H1 (cell line): ENCODE measurements around the gene SHISA7.
A peak's percentile ranks its signal among the peaks of the same experiment; 100 is the strongest.

Experiments
- CEBPB ChIP-seq: IDR thresholded peaks from 2 replicates; pipeline ENCODE4 v1.6.1; 2012; ENCODE audit warnings: low read depth, low read length
- CREB1 ChIP-seq: IDR thresholded peaks from 2 replicates; pipeline ENCODE4 v1.6.1; 2012; ENCODE audit warnings: inconsistent platforms
- EP300 ChIP-seq, 2 experiments: IDR thresholded peaks; 1 replicate in 1 of 2; 2 replicates in 1 of 2; pipeline ENCODE4 v1.6.1; 2011 to 2012; ENCODE audit warnings: low read depth in 2 of 2, low read length in 2 of 2, mild to moderate bottlenecking in 2 of 2, borderline replicate concordance in 1 of 2, inconsistent platforms in 1 of 2, moderate library complexity in 1 of 2
- EZH2 ChIP-seq: fragments of 200-600 bp; sonication (generic); IDR thresholded peaks from 2 replicates; pipeline ENCODE4 v1.7.1; 2012; ENCODE audit warnings: low read depth, mild to moderate bottlenecking, moderate library complexity, low read length, inconsistent platforms; ENCODE audit not compliant: severe bottlenecking
- HDAC2 ChIP-seq, 2 experiments: fragments of 300-600 bp in 1 of 2; sonication (generic) in 1 of 2; IDR thresholded peaks; 2 replicates each; pipeline ENCODE4 v1.6.1; 2011 to 2012; ENCODE audit warnings: low read depth in 2 of 2, low read length in 2 of 2, mild to moderate bottlenecking in 2 of 2, moderate library complexity in 2 of 2, borderline replicate concordance in 1 of 2, inconsistent platforms in 1 of 2
- JUND ChIP-seq: IDR thresholded peaks from 2 replicates; pipeline ENCODE4 v1.6.1; 2011; ENCODE audit warnings: mild to moderate bottlenecking, improper control_type of control experiment, low read length
- POLR2A ChIP-seq, 2 experiments: IDR thresholded peaks; 1 replicate in 1 of 2; 2 replicates in 1 of 2; pipeline ENCODE4 v1.6.1; 2011; ENCODE audit warnings: low read depth in 2 of 2, low read length in 2 of 2, mild to moderate bottlenecking in 2 of 2; ENCODE audit errors: control extremely low read depth in 1 of 2
- POLR2AphosphoS5 ChIP-seq: IDR thresholded peaks from 2 replicates; pipeline ENCODE4 v1.6.1; 2011; ENCODE audit warnings: low read depth, low read length
- RXRA ChIP-seq: IDR thresholded peaks from 2 replicates; pipeline ENCODE4 v1.6.1; 2011; ENCODE audit warnings: low read depth, mild to moderate bottlenecking, low read length, moderate library complexity; ENCODE audit not compliant: insufficient read depth
- SIN3A ChIP-seq, 2 experiments: IDR thresholded peaks in 1 of 2; conservative IDR thresholded peaks in 1 of 2; 2 replicates each; pipeline ENCODE4 v1.6.1; 2011 to 2012; ENCODE audit warnings: low read length in 2 of 2, improper control_type of control experiment in 1 of 2, low read depth in 1 of 2, mild to moderate bottlenecking in 1 of 2
- SP1 ChIP-seq: IDR thresholded peaks from 2 replicates; pipeline ENCODE4 v1.6.1; 2011; ENCODE audit warnings: low read depth, low read length
- USF2 ChIP-seq: IDR thresholded peaks from 2 replicates; pipeline ENCODE4 v1.6.1; 2011; ENCODE audit warnings: low read length, improper control_type of control experiment
- YY1 ChIP-seq: IDR thresholded peaks from 2 replicates; pipeline ENCODE4 v1.6.1; 2011; ENCODE audit warnings: low read depth, mild to moderate bottlenecking, low read length

GRCh38 chr19:55441319-55441691 is 1.8 kb downstream of the SHISA7 start:
- TF ChIP-seq POLR2A (IDR thresholded peaks at IDR 0.05; ENCODE audit: control extremely low read depth in 1 of 2, low read depth in 2 of 2, low read length in 2 of 2) (no peak), RXRA (no peak), CEBPB (no peak), POLR2AphosphoS5 (no peak), SP1 (no peak), EZH2 (no peak), JUND (no peak), EP300 (IDR thresholded peaks at IDR 0.05; ENCODE audit: borderline replicate concordance in 1 of 2, low read depth in 2 of 2, low read length in 2 of 2) (no peak), SIN3A (conservative IDR thresholded peaks at IDR 0.05 in 1 of 2, IDR thresholded peaks at IDR 0.05 in 1 of 2; ENCODE audit: low read depth in 1 of 2, low read length in 2 of 2) (0 out of 4 replicates have a peak, but pooled peaks of 1 of the 2 experiments have one; percentile 3), USF2 (no peak), YY1 (no peak), CREB1 (no peak), HDAC2 (IDR thresholded peaks at IDR 0.05; ENCODE audit: borderline replicate concordance in 1 of 2, low read depth in 2 of 2, low read length in 2 of 2) (no peak)
